NCI-H2107 (cell line): ENCODE data around the gene DMRT3.

Experiments used
- DNase-seq: peaks from one replicate; lab custom pipeline; 2025; lab: John Stamatoyannopoulos, UW

Gene DMRT3, protein sequence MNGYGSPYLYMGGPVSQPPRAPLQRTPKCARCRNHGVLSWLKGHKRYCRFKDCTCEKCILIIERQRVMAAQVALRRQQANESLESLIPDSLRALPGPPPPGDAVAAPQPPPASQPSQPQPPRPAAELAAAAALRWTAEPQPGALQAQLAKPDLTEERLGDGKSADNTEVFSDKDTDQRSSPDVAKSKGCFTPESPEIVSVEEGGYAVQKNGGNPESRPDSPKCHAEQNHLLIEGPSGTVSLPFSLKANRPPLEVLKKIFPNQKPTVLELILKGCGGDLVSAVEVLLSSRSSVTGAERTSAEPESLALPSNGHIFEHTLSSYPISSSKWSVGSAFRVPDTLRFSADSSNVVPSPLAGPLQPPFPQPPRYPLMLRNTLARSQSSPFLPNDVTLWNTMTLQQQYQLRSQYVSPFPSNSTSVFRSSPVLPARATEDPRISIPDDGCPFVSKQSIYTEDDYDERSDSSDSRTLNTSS

GRCh38 chr9:976258-976942, at the start of gene DMRT3:
Gene DMRT3 (plus strand): TSS chr9:976655. CDS start chr9:977002, 347 bp downstream.
- DNase-seq: no peak

DNA sequence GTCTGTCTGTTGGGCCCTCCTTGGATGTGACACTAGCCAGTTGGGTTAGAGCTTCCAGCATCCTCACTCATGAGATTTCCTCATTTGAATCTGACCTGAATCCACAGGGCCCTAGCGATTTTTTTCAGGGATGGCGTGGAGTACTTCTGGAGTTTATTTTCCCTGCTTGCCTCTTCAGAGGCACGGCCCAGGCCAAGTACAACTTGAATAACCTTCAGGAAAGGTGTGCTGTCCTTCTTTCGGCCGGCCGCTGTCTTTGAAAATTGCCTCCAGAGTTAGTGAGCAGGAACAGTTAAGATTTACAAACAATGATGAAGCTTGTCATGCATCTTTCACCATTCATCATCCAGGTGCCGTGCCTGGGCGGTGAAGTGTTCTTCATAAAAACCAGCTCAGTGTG, 49.5 kb upstream of the DMRT3 start:
- DNase-seq: no peak

DNA sequence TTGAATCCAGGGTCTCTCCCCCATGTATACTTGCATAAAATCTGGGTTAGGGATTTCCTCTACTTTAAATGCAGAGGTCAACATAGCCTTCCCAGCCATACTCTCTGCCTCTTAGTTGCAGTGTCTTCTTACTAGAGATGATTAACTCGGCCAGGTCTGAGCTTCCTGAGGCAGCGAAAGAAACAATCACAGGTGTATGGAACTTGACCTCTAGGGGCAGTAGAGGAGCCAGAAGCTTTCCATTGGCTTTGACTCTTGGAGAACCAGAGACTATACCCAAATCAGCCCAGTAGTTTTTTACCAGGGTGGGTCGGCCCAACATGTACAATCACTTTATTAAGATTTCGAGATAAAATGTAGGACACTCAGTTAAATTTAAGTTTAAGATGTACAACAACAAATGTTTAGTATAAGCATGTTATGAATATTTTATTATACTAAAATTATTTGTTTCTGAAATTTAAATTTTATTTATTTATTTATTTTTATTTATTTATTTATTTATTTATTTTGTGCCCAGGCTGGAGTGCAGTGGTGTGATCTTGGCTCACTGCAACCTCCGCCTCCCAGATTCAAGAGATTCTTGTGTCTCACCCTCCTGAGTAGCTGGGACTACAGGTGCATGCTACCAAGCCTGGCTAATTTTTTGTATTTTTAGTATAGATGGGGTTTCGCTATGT, 48.0 kb upstream of the DMRT3 start:
- DNase-seq: no peak

DNA sequence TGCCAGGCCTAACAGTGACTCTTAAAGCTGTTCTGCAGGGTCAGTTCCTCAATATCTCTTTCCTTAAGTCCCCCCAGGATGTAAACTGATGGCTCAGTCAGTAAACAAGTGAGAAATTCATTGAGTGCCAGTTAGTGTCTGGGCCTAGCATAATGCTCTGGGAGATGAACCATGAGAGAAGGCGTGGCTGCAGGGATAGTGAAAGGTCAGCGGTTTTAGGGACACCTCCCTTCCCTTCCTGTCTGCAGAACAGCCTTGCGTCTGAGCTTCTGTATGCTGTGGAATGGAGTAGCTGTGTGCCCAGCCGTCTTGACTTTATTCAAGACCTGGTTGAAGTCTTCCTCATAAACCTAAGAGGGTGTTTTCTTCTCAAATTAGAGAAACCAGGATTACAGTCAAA, 46.7 kb upstream of the DMRT3 start:
- no peak for DNase-seq

GRCh38 chr9:933356-933755, 43.1 kb upstream of the DMRT3 start:
- DNase-seq: no peak

DNA sequence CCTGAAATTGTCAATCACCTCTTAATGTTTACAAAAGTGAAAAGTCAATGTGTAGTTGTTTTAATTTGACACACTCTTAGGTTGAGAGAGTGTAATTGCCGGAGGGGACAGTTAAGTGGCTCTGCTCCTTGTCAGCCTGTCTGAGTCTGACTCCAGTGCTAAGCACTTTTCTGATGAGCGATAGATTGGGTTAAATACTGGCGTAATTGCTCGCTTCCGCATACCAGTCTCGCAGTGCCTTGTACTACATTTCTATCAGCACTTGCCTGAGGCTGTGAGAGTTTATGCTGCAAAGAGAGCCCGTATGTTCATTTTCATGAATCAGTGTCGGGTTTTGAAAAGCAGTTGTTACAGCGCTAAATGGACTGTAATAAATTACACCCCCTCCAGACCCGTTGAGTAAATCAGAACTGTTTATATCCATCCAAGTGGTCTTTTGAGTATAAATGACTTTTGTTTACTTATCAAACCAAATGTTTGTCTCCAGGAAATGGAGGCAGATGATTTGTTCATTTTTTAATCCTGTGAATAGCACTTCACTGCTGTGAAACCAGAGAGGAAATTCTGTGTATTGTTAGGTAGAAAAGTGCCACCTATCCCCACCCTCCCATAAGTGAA, 41.0 kb upstream of the DMRT3 start:
- no peak for DNase-seq

GRCh38 chr9:942805-943580, 33.5 kb upstream of the DMRT3 start:
- no peak for DNase-seq

- DNase-seq: no peak
Observed at GRCh38 chr9:947985-948384, 28.5 kb upstream of the DMRT3 start.

DNA sequence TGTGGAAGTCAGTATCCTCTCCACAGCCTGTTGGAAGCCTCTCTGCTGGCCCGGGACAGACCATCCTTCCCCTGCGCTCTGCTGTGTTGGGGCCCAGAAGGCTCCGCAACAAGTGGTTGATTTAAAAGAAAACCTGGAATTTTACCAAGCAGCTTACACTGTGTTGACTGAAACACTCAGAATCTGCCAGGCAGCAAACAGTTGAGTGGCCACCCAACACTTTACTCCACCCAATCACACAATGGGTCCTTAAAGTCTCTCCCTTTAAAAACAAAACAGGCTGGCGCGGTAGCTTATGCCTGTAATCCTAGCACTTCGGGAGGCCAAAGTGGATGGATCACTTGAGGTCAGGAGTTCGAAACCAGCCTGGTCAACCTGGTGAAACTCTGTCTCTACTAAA, 28.0 kb upstream of the DMRT3 start:
- DNase-seq: no peak

- DNase-seq: no peak
Observed at GRCh38 chr9:950139-950538, 26.3 kb upstream of the DMRT3 start.

GRCh38 chr9:952546-952945, 23.9 kb upstream of the DMRT3 start:
- no peak for DNase-seq

DNA sequence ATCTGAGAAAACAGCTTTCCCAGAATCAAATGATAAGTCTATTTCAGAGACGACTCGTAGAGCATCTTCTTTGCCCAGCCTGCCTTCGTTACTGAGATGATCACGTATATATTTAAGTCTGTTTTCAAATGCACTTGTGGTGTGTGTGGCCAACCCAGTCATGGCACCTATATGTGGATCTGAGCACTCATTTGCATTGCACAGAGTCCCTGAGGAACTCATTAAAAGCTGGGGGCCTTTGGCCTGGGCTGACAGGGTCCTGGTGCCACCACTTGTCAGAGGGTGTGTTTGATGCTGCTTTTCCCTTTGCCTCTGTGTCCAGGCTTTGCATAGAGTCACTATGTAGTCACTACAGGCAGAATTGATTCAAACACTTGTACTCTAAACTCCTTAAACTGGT, 17.4 kb upstream of the DMRT3 start:
- no peak for DNase-seq

- no peak for DNase-seq
Observed at GRCh38 chr9:959914-960313, 16.5 kb upstream of the DMRT3 start.

- no peak for DNase-seq
Observed at GRCh38 chr9:962023-962422, 14.4 kb upstream of the DMRT3 start.

GRCh38 chr9:965497-965896, 11.0 kb upstream of the DMRT3 start:
- DNase-seq: no peak

GRCh38 chr9:966870-967269, 9.6 kb upstream of the DMRT3 start:
- no peak for DNase-seq

DNA sequence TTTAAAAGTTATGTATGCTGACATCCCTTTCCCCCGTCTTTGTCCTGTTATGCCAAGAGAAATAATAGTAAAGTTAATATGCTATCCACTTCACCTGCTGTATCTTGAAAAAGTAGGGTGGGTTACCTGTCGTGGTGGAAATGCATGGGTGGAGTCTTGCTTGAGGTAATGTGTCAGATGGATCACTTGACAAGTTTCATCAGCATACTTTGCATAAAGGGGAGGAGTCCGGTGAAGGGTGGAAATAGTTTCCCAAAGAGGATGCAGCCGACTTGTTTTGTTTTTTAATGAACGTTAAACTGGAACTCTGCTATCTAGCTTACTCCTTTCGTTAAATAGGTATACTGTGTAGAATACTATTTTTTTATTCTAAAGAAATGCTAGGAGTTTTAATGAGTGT, 9.0 kb upstream of the DMRT3 start:
- DNase-seq: no peak

DNA sequence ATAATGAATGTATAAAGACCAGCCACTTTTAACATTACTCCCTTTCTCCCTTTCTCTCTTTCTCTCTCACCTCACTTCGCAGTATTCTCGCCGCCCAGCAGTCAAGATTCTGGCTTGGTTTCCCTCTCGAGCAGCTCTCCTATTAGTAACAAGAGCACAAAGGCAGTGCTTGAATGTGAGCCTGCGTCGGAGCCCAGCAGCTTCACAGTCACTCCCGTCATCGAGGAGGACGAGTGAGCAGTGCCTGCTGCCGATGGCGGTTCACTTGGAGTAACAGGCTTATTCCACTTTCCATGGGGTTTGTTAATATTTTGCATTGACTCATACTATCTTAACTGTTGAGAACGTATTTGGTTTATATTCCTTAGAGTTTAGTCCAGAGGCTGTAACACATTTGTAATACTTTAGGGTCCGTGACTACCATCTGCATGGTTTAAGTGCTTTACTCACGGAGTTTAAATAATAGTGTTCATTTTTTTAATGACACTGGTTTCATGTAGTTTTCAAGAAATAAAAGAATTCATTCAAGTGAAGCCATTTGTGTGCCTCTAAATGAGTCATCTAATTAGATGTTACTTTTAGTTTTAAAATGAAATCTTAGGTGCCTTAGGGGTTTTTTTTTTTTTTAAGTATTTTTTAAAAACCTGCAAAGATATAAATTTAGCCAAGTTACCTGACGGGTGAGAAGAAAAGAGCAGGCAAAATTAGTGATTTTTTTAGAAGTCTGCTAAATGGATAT, 8.4 kb upstream of the DMRT3 start:
- no peak for DNase-seq

DNA sequence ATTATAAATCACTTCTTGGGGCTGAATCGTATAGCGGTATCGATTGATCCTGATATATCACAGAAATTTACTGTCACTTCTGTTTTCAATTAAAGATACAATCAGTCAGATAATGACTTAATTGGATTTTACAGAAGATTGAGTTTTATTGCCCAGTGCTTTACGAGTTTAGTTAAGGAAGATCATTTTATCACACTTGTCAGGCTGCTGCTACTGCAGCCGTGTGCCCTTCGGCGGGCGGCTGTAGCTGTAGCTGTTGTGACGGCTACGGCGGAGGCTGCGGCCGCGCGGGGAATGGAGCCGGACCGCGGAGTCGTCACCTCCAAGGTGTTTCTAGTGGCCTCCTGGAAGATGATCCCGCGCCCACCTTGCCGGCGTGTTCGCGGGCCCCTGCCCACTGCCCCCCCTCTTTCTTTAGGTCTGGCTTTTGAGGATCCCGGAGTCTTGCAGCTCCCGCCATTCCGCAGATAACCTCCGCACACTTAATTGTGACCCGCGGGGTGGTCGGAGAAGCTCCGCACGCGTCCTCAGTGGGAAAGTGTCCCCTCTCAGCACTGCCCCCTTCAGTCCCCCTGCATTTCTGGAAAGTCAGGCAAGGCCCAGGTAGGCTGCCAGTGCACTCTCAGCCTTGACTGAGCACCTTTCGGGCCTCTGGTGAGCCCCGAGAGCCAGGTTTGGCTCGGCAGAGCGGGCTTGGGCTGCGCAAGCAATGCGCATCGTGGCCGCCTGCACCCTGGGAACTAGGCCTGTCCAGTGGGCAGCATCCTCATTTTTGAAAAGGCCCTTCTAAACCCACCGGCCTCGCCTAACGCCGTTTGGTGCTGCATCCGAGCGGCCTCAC, 6.9 kb upstream of the DMRT3 start:
- DNase-seq: no peak
